ENCODE data around the gene CTAGE9. TPM values are rescaled to one million over a fixed set of nuclear protein-coding genes. Genes with fewer than 3 reads are reported as not detected.

The CTAGE9 gene
- total RNA-seq, 2 experiments from 2014 or later: not detected

DNA sequence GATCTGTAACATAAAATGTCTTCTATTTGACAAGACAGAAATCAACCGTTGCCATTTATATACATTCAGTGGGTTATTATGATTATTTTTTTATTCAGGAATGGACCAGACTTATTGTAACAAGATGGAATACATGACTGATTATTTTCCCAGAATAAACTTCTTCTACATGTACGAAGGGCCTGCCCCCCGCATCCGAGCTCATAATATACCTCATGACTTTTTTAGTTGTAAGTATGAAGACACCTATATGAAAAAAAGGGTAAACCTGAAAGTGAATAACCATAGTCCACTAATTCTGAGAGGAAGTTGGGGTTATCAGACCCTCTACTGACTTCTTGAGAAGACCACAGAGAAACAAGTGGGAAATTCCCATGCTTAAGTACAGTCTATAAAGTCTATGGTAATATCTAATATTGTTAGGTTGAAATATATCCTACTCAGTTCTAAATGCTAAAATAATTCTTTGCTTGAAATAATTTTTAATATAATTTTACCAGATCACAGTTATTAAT is 25.5 kb downstream of the CTAGE9 start:
- intact Hi-C loops (cut with micrococcal nuclease): no loop called here
- Mint-ChIP-seq H3K27me3 (ENCODE audit: low read depth) (no peaks in the 10 kb centered on the region), H3K4me1 (ENCODE audit: low read depth) (no peaks in the 10 kb centered on the region), H3K4me3 (no peak overlapping the region), H3K27ac (no peak overlapping the region), H3K36me3 (ENCODE audit: low read depth) (no peaks in the 10 kb centered on the region), H3K9me3 (no peaks in the 10 kb centered on the region)
- DNase-seq: no peak
- CTCF ChIA-PET: interaction anchor here (0.6 to 1.3 kb wide), 2 partner anchors 34 to 225 kb away, joined by 3 to 6 read pairs; no protein-coding TSS in a partner anchor

DNA sequence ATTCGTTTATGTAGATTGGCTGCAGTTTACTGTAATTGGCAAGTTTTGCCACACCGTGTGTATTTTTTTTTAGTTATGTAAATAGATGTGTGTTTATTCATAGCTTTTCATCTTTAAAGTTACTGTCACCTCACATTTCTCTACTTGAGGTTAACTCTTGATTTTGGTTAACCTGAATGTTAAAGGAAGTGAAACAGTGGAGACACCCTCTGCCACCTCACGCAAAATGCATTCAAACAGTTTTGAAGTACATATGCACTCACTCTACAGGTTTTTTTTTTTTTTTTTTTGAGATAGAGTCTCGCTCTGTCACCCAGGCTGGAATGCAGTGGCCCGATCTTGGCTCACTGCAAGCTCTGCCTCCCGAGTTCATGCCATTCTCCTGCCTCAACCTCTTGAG is 27.3 kb downstream of the CTAGE9 start:
- intact Hi-C loops (cut with micrococcal nuclease): no loop called here
- H3K27me3 Mint-ChIP-seq (ENCODE audit: low read depth): no peaks in the 10 kb centered on the region
- no peak for DNase-seq
- CTCF ChIA-PET: interaction anchor here (0.6 kb wide), 2 partner anchors 232 to 1525 kb away, joined by 4 to 6 read pairs; no protein-coding TSS in a partner anchor
- H3K4me1 Mint-ChIP-seq (ENCODE audit: low read depth): no peaks in the 10 kb centered on the region
- H3K36me3 Mint-ChIP-seq (ENCODE audit: low read depth): no peaks in the 10 kb centered on the region
- no peak overlapping the region for H3K27ac Mint-ChIP-seq
- no peak overlapping the region for H3K4me3 Mint-ChIP-seq
- H3K9me3 Mint-ChIP-seq: no peaks in the 10 kb centered on the region

GRCh38 chr6:131682442-131682841 is 28.4 kb downstream of the CTAGE9 start:
- CTCF ChIA-PET: no interaction called here
- Mint-ChIP-seq H3K4me1 (ENCODE audit: low read depth) (no peaks in the 10 kb centered on the region), H3K4me3 (no peak overlapping the region), H3K36me3 (ENCODE audit: low read depth) (no peaks in the 10 kb centered on the region), H3K27ac (no peak overlapping the region), H3K27me3 (ENCODE audit: low read depth) (no peaks in the 10 kb centered on the region), H3K9me3 (no peaks in the 10 kb centered on the region)
- intact Hi-C loops (cut with micrococcal nuclease): no loop called here
- no peak for DNase-seq

- Mint-ChIP-seq H3K27me3 (ENCODE audit: low read depth) (no peaks in the 10 kb centered on the region), H3K4me3 (no peak overlapping the region), H3K4me1 (ENCODE audit: low read depth) (no peaks in the 10 kb centered on the region), H3K9me3 (no peaks in the 10 kb centered on the region), H3K27ac (no peak overlapping the region), H3K36me3 (ENCODE audit: low read depth) (no peaks in the 10 kb centered on the region)
- CTCF ChIA-PET: no interaction called here
- DNase-seq: no peak
- intact Hi-C loops (cut with micrococcal nuclease): no loop called here
Measured at GRCh38 chr6:131681585-131681984, 29.2 kb downstream of the CTAGE9 start.

GRCh38 chr6:131680868-131681267 is 29.9 kb downstream of the CTAGE9 start:
- H3K4me3 Mint-ChIP-seq: no peak overlapping the region
- H3K27me3 Mint-ChIP-seq (ENCODE audit: low read depth): no peaks in the 10 kb centered on the region
- no peaks in the 10 kb centered on the region for H3K36me3 Mint-ChIP-seq (ENCODE audit: low read depth)
- no peaks in the 10 kb centered on the region for H3K4me1 Mint-ChIP-seq (ENCODE audit: low read depth)
- intact Hi-C loops (cut with micrococcal nuclease): no loop called here
- no peaks in the 10 kb centered on the region for H3K9me3 Mint-ChIP-seq
- H3K27ac Mint-ChIP-seq: no peak overlapping the region
- no peak for DNase-seq
- CTCF ChIA-PET: interaction anchor here (0.7 kb wide), 1 partner anchor 14 kb away, joined by 5 read pairs; no protein-coding TSS in a partner anchor

DNA sequence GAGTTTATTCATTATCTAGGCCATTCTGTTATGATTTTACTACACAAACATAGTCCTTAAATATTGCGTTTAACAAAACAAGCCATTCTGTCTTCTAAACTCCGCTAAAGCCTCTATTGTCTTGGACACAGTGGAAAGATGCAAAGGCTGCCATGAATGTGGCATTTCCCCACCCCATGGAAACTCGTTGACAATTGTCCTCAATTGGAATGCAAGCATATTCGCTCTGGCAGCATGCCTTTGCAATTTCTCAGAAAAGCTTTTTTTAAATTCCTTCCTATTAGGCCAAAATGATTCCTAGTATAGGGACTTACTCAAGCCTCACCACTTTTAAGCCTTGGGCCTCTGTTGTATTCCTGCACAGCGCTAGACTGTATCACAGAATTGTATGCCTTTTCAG is 32.4 kb downstream of the CTAGE9 start:
- CTCF ChIA-PET: no interaction called here
- Mint-ChIP-seq H3K4me1 (ENCODE audit: low read depth) (no peaks in the 10 kb centered on the region), H3K27ac (no peak overlapping the region), H3K36me3 (ENCODE audit: low read depth) (no peaks in the 10 kb centered on the region), H3K27me3 (ENCODE audit: low read depth) (no peaks in the 10 kb centered on the region), H3K9me3 (no peaks in the 10 kb centered on the region), H3K4me3 (no peak overlapping the region)
- intact Hi-C loops (cut with micrococcal nuclease): no loop called here
- DNase-seq: no peak

GRCh38 chr6:131673184-131673583 is 37.6 kb downstream of the CTAGE9 start:
- intact Hi-C loops (cut with micrococcal nuclease): no loop called here
- no peaks in the 10 kb centered on the region for H3K9me3 Mint-ChIP-seq
- H3K27ac Mint-ChIP-seq: no peak overlapping the region
- H3K27me3 Mint-ChIP-seq (ENCODE audit: low read depth): no peaks in the 10 kb centered on the region
- H3K4me1 Mint-ChIP-seq (ENCODE audit: low read depth): no peaks in the 10 kb centered on the region
- no peak for DNase-seq
- no peak overlapping the region for H3K4me3 Mint-ChIP-seq
- CTCF ChIA-PET: no interaction called here
- no peaks in the 10 kb centered on the region for H3K36me3 Mint-ChIP-seq (ENCODE audit: low read depth)

GRCh38 chr6:131669891-131670290 is 40.9 kb downstream of the CTAGE9 start:
- no peak for DNase-seq
- Mint-ChIP-seq H3K4me3 (no peak overlapping the region), H3K36me3 (ENCODE audit: low read depth) (no peaks in the 10 kb centered on the region), H3K9me3 (no peaks in the 10 kb centered on the region), H3K27me3 (ENCODE audit: low read depth) (no peaks in the 10 kb centered on the region), H3K4me1 (ENCODE audit: low read depth) (no peaks in the 10 kb centered on the region), H3K27ac (no peak overlapping the region)
- intact Hi-C loops (cut with micrococcal nuclease): no loop called here
- CTCF ChIA-PET: interaction anchor here (0.5 to 1.0 kb wide), 2 partner anchors 12 to 79 kb away, joined by 3 to 5 read pairs; no protein-coding TSS in a partner anchor

GRCh38 chr6:131663578-131664165 is 47.1 kb downstream of the CTAGE9 start:
- no peaks in the 10 kb centered on the region for H3K36me3 Mint-ChIP-seq (ENCODE audit: low read depth)
- intact Hi-C loops (cut with micrococcal nuclease): no loop called here
- no peaks in the 10 kb centered on the region for H3K9me3 Mint-ChIP-seq
- no peak overlapping the region for H3K4me3 Mint-ChIP-seq
- no peaks in the 10 kb centered on the region for H3K4me1 Mint-ChIP-seq (ENCODE audit: low read depth)
- no peaks in the 10 kb centered on the region for H3K27me3 Mint-ChIP-seq (ENCODE audit: low read depth)
- CTCF ChIA-PET: interaction anchor here (0.9 kb wide), 1 partner anchor 27 kb away, joined by 4 read pairs; the partner anchor contains the start of gene ENPP3
- H3K27ac Mint-ChIP-seq: no peak overlapping the region
- no peak for DNase-seq

- no peaks in the 10 kb centered on the region for H3K9me3 Mint-ChIP-seq
- no peak for DNase-seq
- H3K27me3 Mint-ChIP-seq (ENCODE audit: low read depth): no peaks in the 10 kb centered on the region
- H3K4me1 Mint-ChIP-seq (ENCODE audit: low read depth): no peaks in the 10 kb centered on the region
- no peak overlapping the region for H3K4me3 Mint-ChIP-seq
- H3K27ac Mint-ChIP-seq: no peak overlapping the region
- intact Hi-C loops (cut with micrococcal nuclease): no loop called here
- CTCF ChIA-PET: interaction anchor here (1.8 kb wide), 1 partner anchor 31 kb away, joined by 8 read pairs; the partner anchor contains the start of gene MED23
- H3K36me3 Mint-ChIP-seq (ENCODE audit: low read depth): no peaks in the 10 kb centered on the region
Measured at GRCh38 chr6:131660195-131660594, 50.6 kb downstream of the CTAGE9 start.

Other genes starting within 250 kb of the CTAGE9 start
- not detected for gene ARG1, start 137.8 kb downstream of the CTAGE9 start, total RNA-seq
- gene MED23, start 82.8 kb downstream of the CTAGE9 start, total RNA-seq: 10 to 100 TPM; 27.4 to 28.8 TPM
- 1 to 10 TPM in 1 of 2 experiments, under 1 TPM in 1; 0.96 to 1.2 TPM for gene ENPP3, start 73.7 kb downstream of the CTAGE9 start, total RNA-seq
- not detected for gene OR2A4, start 9.6 kb downstream of the CTAGE9 start, total RNA-seq
- under 1 TPM in 1 of 2 experiments, not detected in 1; 0.19 TPM for gene ENPP1, start 97.0 kb upstream of the CTAGE9 start, total RNA-seq
- gene CCN2, start 240.4 kb upstream of the CTAGE9 start, total RNA-seq: not detected

Data from activated naive CD4-positive, alpha-beta T cell treated with anti-CD3 and anti-CD28 coated beads for 36 hours (primary cell).